Right hindlimb (tissue), 1 donor: Measurements from ENCODE around the gene ZBTB7C.
A peak's percentile ranks its signal among the peaks of the same experiment; 100 is the strongest.

Experiments
- DNase-seq: peaks from one replicate; pipeline ENCODE4 v3.0.0-alpha.2; 2018

The ZBTB7C gene

GRCh38 chr18:48417985-48418384 is 8.8 kb upstream of the ZBTB7C start:
- no peak for DNase-seq

GRCh38 chr18:48413342-48413741 is 4.2 kb upstream of the ZBTB7C start:
- DNase-seq: no peak

- DNase-seq: no peak
Observed at GRCh38 chr18:48412339-48412929, 3.3 kb upstream of the ZBTB7C start.

- DNase-seq: peak; percentile 94
Observed at GRCh38 chr18:48410095-48410920, 1.1 kb upstream of the ZBTB7C start.

- peak; percentile 72 for DNase-seq
Observed at GRCh38 chr18:48409591-48410094, 460 bp upstream of the ZBTB7C start.

- DNase-seq: peak; percentile 45
Observed at GRCh38 chr18:48408111-48408726, 964 bp downstream of the ZBTB7C start.

- DNase-seq: no peak
Observed at GRCh38 chr18:48407358-48407757, 1.8 kb downstream of the ZBTB7C start.

- DNase-seq: peak; percentile 68
Observed at GRCh38 chr18:48405978-48406377, 3.2 kb downstream of the ZBTB7C start.

- DNase-seq: peak; percentile 57
Observed at GRCh38 chr18:48404716-48405507, 4.3 kb downstream of the ZBTB7C start.

- DNase-seq: peak; percentile 81
Observed at GRCh38 chr18:48402953-48403352, 6.2 kb downstream of the ZBTB7C start.

GRCh38 chr18:48399303-48400075 is 9.7 kb downstream of the ZBTB7C start:
- no peak for DNase-seq

GRCh38 chr18:48398074-48398473 is 11.1 kb downstream of the ZBTB7C start:
- no peak for DNase-seq

GRCh38 chr18:48397021-48397420 is 12.2 kb downstream of the ZBTB7C start:
- DNase-seq: no peak

GRCh38 chr18:48396561-48396960 is 12.6 kb downstream of the ZBTB7C start:
- no peak for DNase-seq

GRCh38 chr18:48395646-48396045 is 13.5 kb downstream of the ZBTB7C start:
- no peak for DNase-seq

- DNase-seq: no peak
Observed at GRCh38 chr18:48394176-48394575, 15.0 kb downstream of the ZBTB7C start.

GRCh38 chr18:48393776-48394175 is 15.4 kb downstream of the ZBTB7C start:
- no peak for DNase-seq

- DNase-seq: no peak
Observed at GRCh38 chr18:48393170-48393569, 16.0 kb downstream of the ZBTB7C start.

- DNase-seq: no peak
Observed at GRCh38 chr18:48392268-48392667, 16.9 kb downstream of the ZBTB7C start.

GRCh38 chr18:48391868-48392267 is 17.3 kb downstream of the ZBTB7C start:
- peak; percentile 72 for DNase-seq

- DNase-seq: no peak
Observed at GRCh38 chr18:48390641-48391040, 18.5 kb downstream of the ZBTB7C start.

- DNase-seq: no peak
Observed at GRCh38 chr18:48388478-48388877, 20.7 kb downstream of the ZBTB7C start.
